ENCODE data around the gene RIMBP2. TPM values are rescaled to one million over a fixed set of nuclear protein-coding genes. Genes with fewer than 3 reads are reported as not detected.

Gene RIMBP2
- total RNA-seq, 1 donor from 2014 or later: 20.5 TPM

DNA sequence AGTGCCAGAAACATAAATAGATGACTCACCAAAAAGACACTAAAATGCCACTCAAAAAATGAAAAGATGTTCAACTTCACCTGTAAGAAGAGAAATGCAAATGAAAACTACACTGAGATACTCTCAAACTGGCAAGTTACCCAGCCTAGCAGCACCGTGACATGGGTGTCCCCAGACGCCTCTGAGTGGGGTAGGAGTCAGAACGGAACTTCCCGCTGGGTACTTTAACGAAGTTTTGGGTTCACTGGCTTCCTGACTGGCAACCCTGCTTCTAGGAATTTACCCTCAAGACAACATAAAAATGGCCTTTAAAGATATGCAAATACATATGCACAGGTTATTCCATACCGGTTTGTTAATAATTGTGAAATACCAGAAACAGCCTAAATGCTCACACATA, 52.6 kb downstream of the RIMBP2 start:
- H3K9me3 Mint-ChIP-seq (ENCODE audit: unreplicated experiment): peaks cover 16% of the 10 kb centered on the region
- TF ChIP-seq, protein P1, sequence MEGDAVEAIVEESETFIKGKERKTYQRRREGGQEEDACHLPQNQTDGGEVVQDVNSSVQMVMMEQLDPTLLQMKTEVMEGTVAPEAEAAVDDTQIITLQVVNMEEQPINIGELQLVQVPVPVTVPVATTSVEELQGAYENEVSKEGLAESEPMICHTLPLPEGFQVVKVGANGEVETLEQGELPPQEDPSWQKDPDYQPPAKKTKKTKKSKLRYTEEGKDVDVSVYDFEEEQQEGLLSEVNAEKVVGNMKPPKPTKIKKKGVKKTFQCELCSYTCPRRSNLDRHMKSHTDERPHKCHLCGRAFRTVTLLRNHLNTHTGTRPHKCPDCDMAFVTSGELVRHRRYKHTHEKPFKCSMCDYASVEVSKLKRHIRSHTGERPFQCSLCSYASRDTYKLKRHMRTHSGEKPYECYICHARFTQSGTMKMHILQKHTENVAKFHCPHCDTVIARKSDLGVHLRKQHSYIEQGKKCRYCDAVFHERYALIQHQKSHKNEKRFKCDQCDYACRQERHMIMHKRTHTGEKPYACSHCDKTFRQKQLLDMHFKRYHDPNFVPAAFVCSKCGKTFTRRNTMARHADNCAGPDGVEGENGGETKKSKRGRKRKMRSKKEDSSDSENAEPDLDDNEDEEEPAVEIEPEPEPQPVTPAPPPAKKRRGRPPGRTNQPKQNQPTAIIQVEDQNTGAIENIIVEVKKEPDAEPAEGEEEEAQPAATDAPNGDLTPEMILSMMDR (IDR thresholded peaks at IDR 0.05; ENCODE audit: partially characterized antibody, unreplicated experiment): no peak
- H3K36me3 Mint-ChIP-seq (ENCODE audit: unreplicated experiment): peaks cover 10% of the 10 kb centered on the region
- H3K27ac Mint-ChIP-seq (ENCODE audit: unreplicated experiment): no peak overlapping the region
- no peak for DNase-seq
- H3K4me3 Mint-ChIP-seq (ENCODE audit: unreplicated experiment): no peak overlapping the region
- peaks cover 4% of the 10 kb centered on the region for H3K27me3 Mint-ChIP-seq (ENCODE audit: unreplicated experiment)
- peaks cover 9% of the 10 kb centered on the region for H3K4me1 Mint-ChIP-seq (ENCODE audit: low read depth, unreplicated experiment)

DNA sequence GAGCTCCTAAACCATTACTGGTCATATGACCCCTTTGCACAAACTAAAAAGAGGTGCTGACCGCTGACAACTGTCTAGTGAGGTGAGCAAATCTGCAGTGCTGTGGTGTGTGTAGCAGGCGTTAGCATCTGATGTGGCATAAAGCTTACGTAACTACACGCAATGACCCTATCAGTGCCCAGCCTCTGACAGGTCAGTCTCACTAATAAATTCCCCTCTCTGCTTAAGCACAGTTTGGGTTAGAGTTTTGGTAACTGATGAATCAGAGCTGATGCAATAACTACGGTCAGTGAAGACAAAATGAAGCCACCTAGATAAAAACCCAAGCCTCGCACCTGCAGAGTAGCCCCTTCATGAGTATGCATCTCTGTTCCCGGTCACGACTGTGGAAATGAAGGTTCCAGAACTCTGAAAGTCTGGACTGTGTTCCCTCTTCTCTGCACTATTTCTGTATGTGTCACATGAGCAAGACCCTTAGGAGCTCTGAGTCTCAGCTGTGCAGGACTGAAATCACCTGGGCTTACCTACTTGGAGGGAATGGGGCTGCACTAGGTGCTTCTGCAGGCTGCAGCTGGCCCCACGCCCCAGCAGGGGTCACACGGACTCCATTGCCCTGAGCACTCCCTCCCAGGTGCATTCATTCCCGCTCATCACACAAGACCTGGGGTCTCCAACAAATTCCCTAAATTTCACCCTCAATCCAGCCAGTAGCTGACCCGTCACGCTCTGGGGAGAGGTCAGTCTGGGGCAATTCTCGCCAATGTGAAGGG, 54.4 kb downstream of the RIMBP2 start:
- Mint-ChIP-seq H3K27ac (ENCODE audit: unreplicated experiment) (no peak overlapping the region), H3K4me3 (ENCODE audit: unreplicated experiment) (no peak overlapping the region), H3K4me1 (ENCODE audit: low read depth, unreplicated experiment) (peaks cover 12% of the 10 kb centered on the region), H3K27me3 (ENCODE audit: unreplicated experiment) (peaks cover 4% of the 10 kb centered on the region), H3K9me3 (ENCODE audit: unreplicated experiment) (peaks cover 11% of the 10 kb centered on the region), H3K36me3 (ENCODE audit: unreplicated experiment) (peaks cover 6% of the 10 kb centered on the region)
- TF ChIP-seq, protein P1 (IDR thresholded peaks at IDR 0.05; ENCODE audit: partially characterized antibody, unreplicated experiment): no peak
- DNase-seq: no peak

DNA sequence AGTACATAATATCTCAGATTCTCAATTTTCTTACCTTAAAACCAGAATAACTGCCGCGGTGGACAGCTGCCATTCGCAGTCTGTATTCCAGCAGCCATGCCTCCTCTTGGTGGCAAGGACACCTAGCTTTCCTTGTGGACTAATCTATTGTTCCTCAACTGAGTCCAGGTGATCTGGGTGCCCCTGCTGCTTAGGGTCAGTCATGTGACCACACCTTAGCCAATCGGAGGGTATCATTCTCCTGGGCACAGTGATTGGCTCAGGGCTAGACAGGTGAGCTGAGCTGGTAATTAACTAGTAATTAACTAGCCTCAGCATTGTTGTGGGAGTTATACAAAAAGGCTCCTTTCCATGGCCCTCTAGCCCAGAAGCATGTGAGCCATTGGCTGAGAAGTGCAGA, 55.0 kb downstream of the RIMBP2 start:
- no peak overlapping the region for H3K4me3 Mint-ChIP-seq (ENCODE audit: unreplicated experiment)
- DNase-seq: no peak
- H3K9me3 Mint-ChIP-seq (ENCODE audit: unreplicated experiment): peaks cover 11% of the 10 kb centered on the region
- peaks cover 12% of the 10 kb centered on the region for H3K4me1 Mint-ChIP-seq (ENCODE audit: low read depth, unreplicated experiment)
- peaks cover 6% of the 10 kb centered on the region for H3K36me3 Mint-ChIP-seq (ENCODE audit: unreplicated experiment)
- TF ChIP-seq, protein P1 (IDR thresholded peaks at IDR 0.05; ENCODE audit: partially characterized antibody, unreplicated experiment): no peak
- peaks cover 4% of the 10 kb centered on the region for H3K27me3 Mint-ChIP-seq (ENCODE audit: unreplicated experiment)
- no peak overlapping the region for H3K27ac Mint-ChIP-seq (ENCODE audit: unreplicated experiment)

DNA sequence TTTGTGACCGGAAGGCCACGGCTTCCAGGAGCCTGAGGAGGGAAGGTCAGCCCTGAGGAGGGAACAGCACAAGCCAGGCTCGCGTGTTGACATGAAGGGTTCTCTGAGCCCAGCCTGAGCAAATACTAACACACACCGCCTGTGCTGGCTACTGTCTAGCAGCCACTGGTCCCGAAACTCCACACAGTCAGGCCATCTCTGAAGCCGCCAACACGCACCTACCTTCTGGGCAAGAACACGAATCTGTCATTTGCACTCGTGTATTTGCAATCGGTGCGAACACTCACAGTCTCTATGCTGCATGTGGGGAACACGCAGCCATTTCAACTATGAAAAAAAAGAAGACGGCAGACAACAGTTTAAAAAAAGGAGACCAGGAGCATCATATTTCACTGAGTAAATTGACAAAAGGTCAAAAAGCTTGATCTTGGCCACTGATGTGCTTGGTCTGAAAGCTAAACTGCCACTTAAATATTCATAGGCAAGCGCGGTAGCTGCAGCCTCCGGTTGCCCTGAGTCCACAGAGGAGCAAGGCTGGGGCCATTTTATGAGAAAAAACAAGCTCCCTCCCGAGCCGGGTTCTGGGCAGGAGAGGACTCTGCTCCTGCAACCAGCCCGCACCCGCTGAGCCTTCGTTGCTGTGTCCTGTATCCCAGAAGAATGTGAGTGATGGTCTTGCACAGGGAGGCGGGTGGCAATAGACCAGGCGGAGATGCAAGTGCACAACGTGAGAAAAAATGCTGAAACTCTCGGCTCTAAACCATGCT, 57.8 kb downstream of the RIMBP2 start:
- no peak for DNase-seq
- H3K9me3 Mint-ChIP-seq (ENCODE audit: unreplicated experiment): peaks cover 10% of the 10 kb centered on the region
- H3K27me3 Mint-ChIP-seq (ENCODE audit: unreplicated experiment): peaks cover 6% of the 10 kb centered on the region
- no peak overlapping the region for H3K4me3 Mint-ChIP-seq (ENCODE audit: unreplicated experiment)
- TF ChIP-seq, protein P1 (IDR thresholded peaks at IDR 0.05; ENCODE audit: partially characterized antibody, unreplicated experiment): no peak
- peaks cover 6% of the 10 kb centered on the region for H3K36me3 Mint-ChIP-seq (ENCODE audit: unreplicated experiment)
- H3K27ac Mint-ChIP-seq (ENCODE audit: unreplicated experiment): no peak overlapping the region
- H3K4me1 Mint-ChIP-seq (ENCODE audit: low read depth, unreplicated experiment): peaks cover 8% of the 10 kb centered on the region

DNA sequence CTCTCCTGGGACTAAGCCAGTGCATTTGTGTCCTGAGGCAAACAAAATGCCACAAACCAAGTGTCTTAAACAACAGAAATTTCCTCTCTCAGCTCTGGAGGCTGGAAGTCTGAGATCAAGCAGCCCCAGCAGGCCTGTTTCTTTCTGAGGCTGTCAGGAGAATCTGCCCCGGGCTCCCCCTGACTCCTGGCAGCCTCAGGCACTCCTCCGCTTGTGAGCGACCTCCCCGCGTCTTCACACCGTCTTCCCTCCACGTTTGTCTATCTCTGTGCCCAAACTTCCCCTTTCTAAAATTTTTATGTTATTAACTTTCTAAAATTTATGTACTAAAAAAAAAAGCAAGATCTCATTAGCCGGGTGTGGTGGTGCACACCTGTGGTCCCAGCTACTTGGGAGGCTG, 59.7 kb downstream of the RIMBP2 start:
- Mint-ChIP-seq H3K4me3 (ENCODE audit: unreplicated experiment) (no peak overlapping the region), H3K27me3 (ENCODE audit: unreplicated experiment) (peaks cover 8% of the 10 kb centered on the region), H3K9me3 (ENCODE audit: unreplicated experiment) (peaks cover 10% of the 10 kb centered on the region), H3K36me3 (ENCODE audit: unreplicated experiment) (peaks cover 10% of the 10 kb centered on the region), H3K27ac (ENCODE audit: unreplicated experiment) (no peak overlapping the region), H3K4me1 (ENCODE audit: low read depth, unreplicated experiment) (peaks cover 8% of the 10 kb centered on the region)
- no peak for DNase-seq
- TF ChIP-seq, protein P1 (IDR thresholded peaks at IDR 0.05; ENCODE audit: partially characterized antibody, unreplicated experiment): no peak

All from glutamatergic neuron (in vitro differentiated cells).